AG09319 (cell line): Measurements from ENCODE around the gene KSR1.

Source experiments
- DNase-seq: peaks from one replicate; pipeline ENCODE4 v3.0.0-alpha.2; 2010; ENCODE audit warnings: low read depth; ENCODE audit errors: extremely low read depth
- TF ChIP-seq, protein P1 (sequence below): IDR thresholded peaks from 2 replicates; pipeline ENCODE4 v1.5.1; 2011; ENCODE audit warnings: low read depth, mild to moderate bottlenecking, inconsistent platforms, low read length, moderate library complexity

Gene KSR1

DNA sequence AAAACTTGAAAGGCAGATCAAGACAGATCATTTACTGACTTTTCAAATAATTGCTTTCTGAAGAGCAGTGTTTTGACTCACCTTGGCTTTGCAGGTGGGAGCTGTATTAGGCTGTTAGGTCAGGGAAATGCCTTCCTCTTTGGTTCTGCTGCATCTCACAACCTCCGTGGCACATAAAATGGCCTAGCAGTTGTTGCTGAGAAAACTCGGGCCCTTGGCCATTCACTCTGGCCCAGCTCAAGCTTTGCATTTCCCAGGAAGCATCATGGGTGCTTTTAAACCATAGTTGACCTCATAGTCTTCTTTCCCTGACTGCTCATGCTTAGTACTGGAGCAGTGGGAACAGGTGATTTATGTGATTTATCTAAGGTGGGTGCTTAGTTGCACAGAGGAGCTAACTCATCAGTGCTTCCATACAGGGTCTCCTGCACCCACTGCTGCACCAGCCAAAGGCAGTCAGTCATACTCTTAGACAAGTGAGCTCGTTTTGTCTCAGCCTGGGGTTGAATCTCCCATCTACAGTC lies 83.6 kb downstream of the KSR1 start:
- DNase-seq = no peak
- TF ChIP-seq, protein P1, sequence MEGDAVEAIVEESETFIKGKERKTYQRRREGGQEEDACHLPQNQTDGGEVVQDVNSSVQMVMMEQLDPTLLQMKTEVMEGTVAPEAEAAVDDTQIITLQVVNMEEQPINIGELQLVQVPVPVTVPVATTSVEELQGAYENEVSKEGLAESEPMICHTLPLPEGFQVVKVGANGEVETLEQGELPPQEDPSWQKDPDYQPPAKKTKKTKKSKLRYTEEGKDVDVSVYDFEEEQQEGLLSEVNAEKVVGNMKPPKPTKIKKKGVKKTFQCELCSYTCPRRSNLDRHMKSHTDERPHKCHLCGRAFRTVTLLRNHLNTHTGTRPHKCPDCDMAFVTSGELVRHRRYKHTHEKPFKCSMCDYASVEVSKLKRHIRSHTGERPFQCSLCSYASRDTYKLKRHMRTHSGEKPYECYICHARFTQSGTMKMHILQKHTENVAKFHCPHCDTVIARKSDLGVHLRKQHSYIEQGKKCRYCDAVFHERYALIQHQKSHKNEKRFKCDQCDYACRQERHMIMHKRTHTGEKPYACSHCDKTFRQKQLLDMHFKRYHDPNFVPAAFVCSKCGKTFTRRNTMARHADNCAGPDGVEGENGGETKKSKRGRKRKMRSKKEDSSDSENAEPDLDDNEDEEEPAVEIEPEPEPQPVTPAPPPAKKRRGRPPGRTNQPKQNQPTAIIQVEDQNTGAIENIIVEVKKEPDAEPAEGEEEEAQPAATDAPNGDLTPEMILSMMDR = no peak

DNA sequence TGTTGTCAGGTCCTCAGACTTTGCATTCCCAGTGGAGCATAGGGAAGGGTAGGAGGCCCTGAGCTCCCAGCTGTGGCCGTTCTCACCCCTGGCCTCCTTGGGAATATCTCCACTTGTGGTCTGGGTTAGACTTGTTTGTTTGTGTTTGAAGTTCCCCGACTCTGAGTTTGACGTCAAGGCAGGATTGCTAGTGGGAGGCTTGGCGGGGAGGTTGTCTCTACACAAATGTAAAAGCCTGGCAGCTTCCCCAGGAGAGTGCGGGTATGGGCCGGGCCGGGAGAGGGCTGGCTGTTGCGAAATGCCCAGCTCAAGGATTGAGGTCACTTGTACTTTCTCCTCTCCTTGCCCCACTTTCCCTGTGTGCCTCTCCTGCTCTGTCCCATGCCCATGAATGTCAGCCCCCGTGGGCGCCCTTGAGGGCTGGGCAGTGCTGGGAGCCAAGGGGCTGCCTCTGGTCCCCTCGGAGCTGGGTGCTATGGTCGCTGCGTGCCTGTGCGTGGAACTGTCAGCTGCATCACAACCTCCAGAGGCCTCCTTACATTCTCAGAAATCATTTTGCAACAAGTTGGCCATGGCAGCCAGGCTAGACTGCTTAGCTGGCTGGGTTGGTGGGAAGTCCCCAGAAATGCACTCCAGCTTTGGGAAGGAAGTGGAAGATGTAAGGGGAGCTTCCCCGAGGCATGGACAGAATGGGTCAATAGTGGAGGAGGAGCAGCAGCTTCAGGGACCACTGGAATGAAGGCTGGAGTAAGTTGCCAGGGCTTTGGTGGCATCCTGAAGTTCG lies 84.3 kb downstream of the KSR1 start:
- TF ChIP-seq, protein P1 = no peak
- peak; percentile 98 for DNase-seq

DNA sequence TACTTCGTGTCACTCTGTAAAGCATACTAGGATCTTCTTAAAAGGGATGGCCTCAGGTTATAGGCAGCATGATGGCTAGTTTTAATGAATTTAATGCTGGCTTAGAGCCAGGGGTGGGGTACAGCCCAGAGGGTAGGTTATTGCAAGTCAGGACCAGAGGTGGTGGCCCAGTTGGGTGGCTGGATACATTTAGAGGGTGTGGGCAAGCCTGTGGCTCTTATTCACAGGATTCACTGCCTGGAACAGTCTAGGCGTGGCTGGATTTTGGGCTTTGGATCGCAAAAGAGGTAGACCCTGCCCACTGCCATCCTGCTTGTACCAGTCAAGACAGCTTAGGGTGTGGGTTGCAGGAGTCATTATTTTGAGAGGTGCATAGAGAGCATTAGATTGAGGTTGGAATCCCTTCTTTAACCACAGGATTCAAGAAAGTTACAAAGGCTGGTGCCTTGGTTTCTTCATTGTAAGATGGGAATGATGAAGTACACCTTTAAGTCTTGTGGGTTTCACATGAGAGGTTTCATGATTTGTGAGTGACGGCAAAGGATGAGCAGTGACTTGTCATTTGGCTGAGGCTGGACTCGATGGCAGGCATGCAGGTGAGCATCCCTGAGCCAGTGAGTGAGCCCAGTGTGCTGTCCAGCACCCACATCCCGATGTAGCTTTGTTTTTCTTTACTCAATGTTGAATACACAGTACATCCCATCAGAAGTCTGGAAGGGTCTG lies 85.2 kb downstream of the KSR1 start:
- no peak for DNase-seq
- TF ChIP-seq, protein P1 = no peak

DNA sequence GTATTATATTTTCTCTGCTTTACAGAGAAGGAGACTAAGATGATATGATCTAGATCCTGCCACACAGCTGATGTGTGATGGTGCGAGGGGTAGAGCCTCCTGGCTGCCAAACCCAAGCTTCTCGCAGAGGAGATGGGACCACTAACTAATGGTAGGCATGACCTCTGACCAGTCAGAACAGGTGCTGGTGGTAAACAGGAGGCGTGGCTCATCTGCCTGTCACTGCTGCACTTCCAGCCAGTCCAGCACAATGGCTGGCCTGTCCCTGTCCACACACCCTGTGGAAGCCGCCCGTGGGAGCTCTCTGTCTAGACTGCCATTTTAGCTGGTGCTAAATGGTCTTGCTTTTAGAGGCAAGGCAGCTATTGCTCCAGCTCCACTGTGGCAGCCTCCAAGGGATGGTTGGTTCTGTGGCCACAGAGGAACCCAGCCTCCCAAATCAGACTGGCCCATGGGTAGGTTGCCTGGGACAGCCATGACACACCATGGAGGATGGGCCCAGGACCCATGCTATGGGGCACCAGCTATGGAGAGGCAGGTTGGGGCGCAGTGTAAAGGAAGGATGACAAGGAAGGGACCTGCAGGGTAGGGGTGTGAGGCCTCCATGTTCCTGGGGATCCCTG lies 86.7 kb downstream of the KSR1 start:
- no peak for DNase-seq

DNA sequence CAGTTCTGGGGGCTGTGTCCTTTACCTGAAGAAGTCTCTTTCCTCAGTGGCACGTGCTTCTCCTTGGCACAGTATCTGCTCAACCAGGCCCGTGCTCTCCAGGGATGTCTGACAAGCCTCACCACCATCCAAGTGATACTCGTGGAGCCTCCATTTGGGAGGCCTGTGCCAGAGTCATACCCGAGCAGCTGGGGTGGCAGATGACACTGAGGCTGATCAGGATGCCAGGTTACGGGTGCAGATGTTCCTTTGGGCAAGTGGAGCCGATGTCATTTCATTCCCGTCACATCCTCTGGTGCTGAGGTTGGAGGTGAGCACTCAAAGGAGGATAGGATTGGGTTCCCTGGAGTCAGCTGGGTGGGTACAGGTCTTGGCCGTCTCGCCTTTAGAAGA lies 87.2 kb downstream of the KSR1 start:
- no peak for DNase-seq
- TF ChIP-seq, protein P1 = no peak

More for the DNA sequence above, 86.7 kb downstream of the KSR1 start:
- TF ChIP-seq, protein P1 = no peak

DNA sequence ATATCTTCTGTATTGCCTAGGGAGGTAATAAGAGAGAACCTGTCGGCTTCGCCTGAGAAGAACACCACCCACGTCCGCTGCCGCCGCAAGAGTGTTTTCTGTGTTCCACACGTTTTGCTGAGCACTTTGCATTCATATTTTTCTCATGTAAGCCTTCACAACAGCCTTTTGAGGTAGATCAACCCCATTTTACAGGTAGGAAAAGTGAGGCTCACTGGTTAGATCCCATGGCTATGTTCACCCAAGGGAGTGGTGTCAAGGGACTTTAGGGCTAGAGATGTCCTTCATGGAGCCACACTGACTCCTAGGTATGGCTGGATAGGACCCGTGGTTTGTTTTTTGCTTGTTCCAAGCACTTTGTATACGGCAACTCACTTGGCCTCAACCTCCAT lies 87.7 kb downstream of the KSR1 start:
- no peak for DNase-seq
- TF ChIP-seq, protein P1 = no peak
